ENCODE results near the gene LRRC40. TPM values are rescaled to one million over a fixed set of nuclear protein-coding genes. Genes with fewer than 3 reads are reported as not detected.
A peak's percentile ranks its signal among the peaks of the same experiment; 100 is the strongest.

LRRC40 gene
- total and polyA plus RNA-seq, 9 of the 15 experiments (the other 6 are each of a cell fraction or from before 2014, with no cell fraction given), result 16.1 to 36.2 (median 30.9) TPM

DNA sequence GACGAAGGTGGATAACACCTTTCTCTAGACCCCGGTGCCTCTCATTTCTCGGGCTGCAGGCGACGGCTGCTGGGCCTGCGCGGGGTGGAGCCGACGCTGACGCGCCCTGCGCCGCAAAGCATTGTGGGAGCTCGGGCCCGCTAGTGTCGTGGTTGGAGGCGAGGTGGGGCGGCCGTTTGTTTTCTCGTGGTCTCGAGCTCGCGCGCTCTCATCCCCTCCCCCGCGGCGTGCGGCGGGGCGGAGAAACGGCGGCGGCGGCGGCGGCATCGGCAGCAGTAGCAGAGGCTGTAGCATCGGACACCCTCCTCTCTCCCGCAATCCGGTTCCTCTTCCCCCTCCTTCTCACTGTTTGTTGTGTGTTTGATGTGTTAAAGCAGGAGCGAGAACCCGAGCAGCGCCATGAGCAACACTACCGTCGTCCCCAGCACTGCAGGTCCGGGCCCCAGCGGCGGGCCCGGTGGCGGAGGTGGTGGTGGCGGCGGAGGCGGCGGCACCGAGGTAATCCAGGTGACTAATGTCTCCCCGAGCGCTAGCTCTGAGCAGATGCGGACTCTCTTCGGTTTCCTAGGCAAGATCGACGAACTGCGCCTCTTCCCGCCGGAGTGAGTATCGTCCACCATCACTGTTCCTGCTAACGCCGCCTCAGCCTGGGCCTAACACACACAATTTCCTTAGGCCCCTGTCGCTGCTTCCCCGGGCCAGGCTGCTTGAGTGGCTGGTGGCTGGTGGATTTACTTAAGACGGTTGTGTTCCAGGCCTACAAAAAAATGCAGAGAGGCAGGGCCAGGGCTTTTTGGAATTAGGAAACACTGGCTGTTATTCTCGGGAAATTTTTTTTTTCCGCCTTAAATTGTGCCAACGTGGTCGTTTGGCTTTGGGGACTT lies 16.1 kb upstream of the LRRC40 start, which contains the start of gene SRSF11 (continued):
- TF ChIP-seq MED1 (CRISPR knock-in tag; IDR thresholded peaks at IDR 0.05; ENCODE audit: borderline replicate concordance) (no peak), CHCHD3 (CRISPR knock-in tag; IDR thresholded peaks at IDR 0.05) (no peak), ZNF76 (CRISPR knock-in tag; IDR thresholded peaks at IDR 0.05; ENCODE audit: borderline replicate concordance) (no peak), SPI1 (IDR thresholded peaks at IDR 0.05; ENCODE audit: borderline replicate concordance, low read depth, low read length) (no peak), E2F4 (CRISPR knock-in tag; IDR thresholded peaks at IDR 0.05; ENCODE audit: low read depth) (peak; percentile 74; the same call in 1 of the 2 replicates), SETDB1 (IDR thresholded peaks at IDR 0.05; ENCODE audit: low read length) (peak; percentile 50), E2F5 (CRISPR knock-in tag; IDR thresholded peaks at IDR 0.05) (no peak), PHF8 (IDR thresholded peaks at IDR 0.05; ENCODE audit: borderline replicate concordance, low read length) (peak; percentile 91; the same call in 1 of the 2 replicates), ELF4 (CRISPR knock-in tag; IDR thresholded peaks at IDR 0.05) (no peak), DNMT1 (IDR thresholded peaks at IDR 0.05) (no peak), TAL1 (IDR thresholded peaks at IDR 0.05) (no peak), YY1 (IDR thresholded peaks at IDR 0.05; ENCODE audit: borderline replicate concordance in 1 of 3, control insufficient read depth in 1 of 3, extremely low read depth in 1 of 3, insufficient read depth in 3 of 3, insufficient read length in 1 of 3, insufficient replicate concordance in 2 of 3, low read depth in 1 of 3, low read length in 2 of 3) (peak in 2 of 3 experiments; percentile 51 to 68), CBFB (CRISPR knock-in tag; IDR thresholded peaks at IDR 0.05) (peak; percentile 79; the same call in 1 of the 2 replicates), ZNF280B (CRISPR knock-in tag; IDR thresholded peaks at IDR 0.05) (no peak), ZNF830 (CRISPR knock-in tag; IDR thresholded peaks at IDR 0.05) (peak; percentile 80; the same call in 1 of the 2 replicates), CHD2 (IDR thresholded peaks at IDR 0.05; ENCODE audit: low read depth, low read length) (peak; percentile 74), ATF3 (IDR thresholded peaks at IDR 0.05) (no peak), ATF3 (CRISPR knock-in tag; conservative IDR thresholded peaks at IDR 0.05) (no peak)
- TF ChIP-seq, protein P1, sequence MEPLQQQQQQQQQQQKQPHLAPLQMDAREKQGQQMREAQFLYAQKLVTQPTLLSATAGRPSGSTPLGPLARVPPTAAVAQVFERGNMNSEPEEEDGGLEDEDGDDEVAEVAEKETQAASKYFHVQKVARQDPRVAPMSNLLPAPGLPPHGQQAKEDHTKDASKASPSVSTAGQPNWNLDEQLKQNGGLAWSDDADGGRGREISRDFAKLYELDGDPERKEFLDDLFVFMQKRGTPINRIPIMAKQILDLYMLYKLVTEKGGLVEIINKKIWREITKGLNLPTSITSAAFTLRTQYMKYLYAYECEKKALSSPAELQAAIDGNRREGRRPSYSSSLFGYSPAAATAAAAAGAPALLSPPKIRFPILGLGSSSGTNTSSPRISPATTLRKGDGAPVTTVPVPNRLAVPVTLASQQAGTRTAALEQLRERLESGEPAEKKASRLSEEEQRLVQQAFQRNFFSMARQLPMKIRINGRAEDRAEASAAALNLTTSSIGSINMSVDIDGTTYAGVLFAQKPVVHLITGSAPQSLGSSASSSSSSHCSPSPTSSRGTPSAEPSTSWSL (CRISPR knock-in tag; IDR thresholded peaks at IDR 0.05; ENCODE audit: borderline replicate concordance), result no peak
